Activated CD4-positive, alpha-beta memory T cell treated with anti-CD3 and anti-CD28 coated beads, Interleukin-2, amount 10 ng/mL, durations not matched to agents 7 days and 5 days (primary cell): ENCODE data around the gene MAPT. TPM values are rescaled to one million over a fixed set of nuclear protein-coding genes. Genes with fewer than 3 reads are reported as not detected.

Experiments
- CTCF ChIA-PET: fragments of 350-600 bp; sonication (Branson Sonifier 250); formaldehyde crosslinking; loops from one replicate; lab custom pipeline; 2021; ENCODE audit warnings: antibody characterized with exemption, inconsistent platforms; lab: Charles Lee
- POLR2A ChIA-PET: fragments of 350-600 bp; sonication (Branson Sonifier 250); formaldehyde crosslinking; loops from one replicate; lab custom pipeline; 2021; ENCODE audit warnings: antibody characterized with exemption; lab: Charles Lee
- DNase-seq: peaks from one replicate; pipeline ENCODE4 v3.0.0-alpha.2; 2020
- H3K27ac Mint-ChIP-seq: one replicate; pipeline ENCODE4 v1.8.0; 2021; ENCODE audit warnings: mild to moderate bottlenecking, mixed read lengths
- H3K27me3 Mint-ChIP-seq: one replicate; pipeline ENCODE4 v1.8.0; 2021; ENCODE audit warnings: mixed read lengths
- H3K36me3 Mint-ChIP-seq: one replicate; pipeline ENCODE4 v1.8.0; 2021; ENCODE audit warnings: low read depth, mixed read lengths
- H3K4me1 Mint-ChIP-seq: one replicate; pipeline ENCODE4 v1.8.0; 2021; ENCODE audit warnings: mixed read lengths
- H3K4me3 Mint-ChIP-seq: one replicate; pipeline ENCODE4 v1.8.0; 2021; ENCODE audit warnings: mild to moderate bottlenecking, mixed read lengths
- H3K9me3 Mint-ChIP-seq: one replicate; pipeline ENCODE4 v1.8.0; 2021; ENCODE audit warnings: mixed read lengths
- total RNA-seq, 2 experiments: library from RNA; stranded (reverse); gene quantifications; one replicate each; pipeline ENCODE4 v1.2.3, GENCODE V29; 2021

MAPT gene
- total RNA-seq, 2 experiments from 2014 or later, result 0.15 to 0.70 TPM

- Mint-ChIP-seq H3K36me3 (no peaks in the 10 kb centered on the region), H3K9me3 (no peaks in the 10 kb centered on the region), H3K27ac (no peak overlapping the region), H3K4me1 (no peaks in the 10 kb centered on the region), H3K27me3 (peaks cover 34% of the 10 kb centered on the region), H3K4me3 (no peak overlapping the region)
- POLR2A ChIA-PET, result no interaction called here
- CTCF ChIA-PET, result no interaction called here
- no peak for DNase-seq
Measured at GRCh38 chr17:45941395-45941794, 47.0 kb downstream of the MAPT start.

GRCh38 chr17:45942284-45942683 is 47.9 kb downstream of the MAPT start:
- Mint-ChIP-seq H3K4me3 (no peak overlapping the region), H3K27ac (no peak overlapping the region), H3K36me3 (no peaks in the 10 kb centered on the region), H3K27me3 (peaks cover 32% of the 10 kb centered on the region), H3K9me3 (no peaks in the 10 kb centered on the region), H3K4me1 (no peaks in the 10 kb centered on the region)
- ChIA-PET POLR2A (no interaction called here), CTCF (no interaction called here)
- no peak for DNase-seq

GRCh38 chr17:45946841-45947256 is 52.5 kb downstream of the MAPT start:
- Mint-ChIP-seq H3K27ac (no peak overlapping the region), H3K27me3 (peaks cover 32% of the 10 kb centered on the region), H3K4me3 (no peak overlapping the region), H3K9me3 (no peaks in the 10 kb centered on the region), H3K36me3 (no peaks in the 10 kb centered on the region), H3K4me1 (peaks cover 12% of the 10 kb centered on the region)
- ChIA-PET POLR2A (no interaction called here), CTCF (interaction anchor here (1.4 kb wide), 1 partner anchor 34 kb away, joined by 4 read pairs; no protein-coding TSS in a partner anchor)
- no peak for DNase-seq

- POLR2A ChIA-PET, result no interaction called here
- H3K9me3 Mint-ChIP-seq, result no peaks in the 10 kb centered on the region
Measured at GRCh38 chr17:45948498-45948880, 54.1 kb downstream of the MAPT start.

GRCh38 chr17:45948881-45949624 is 54.7 kb downstream of the MAPT start:
- Mint-ChIP-seq H3K9me3 (no peaks in the 10 kb centered on the region), H3K36me3 (no peaks in the 10 kb centered on the region), H3K4me1 (peaks cover 12% of the 10 kb centered on the region), H3K27ac (no peak overlapping the region), H3K4me3 (peak overlapping the region; percentile 24), H3K27me3 (peaks cover 24% of the 10 kb centered on the region)
- POLR2A ChIA-PET, result no interaction called here
- peak; percentile 69 for DNase-seq
- CTCF ChIA-PET, result interaction anchor here (0.9 to 1.9 kb wide), 8 partner anchors 9 to 309 kb away, joined by 3 to 7 read pairs (median 4); no protein-coding TSS in a partner anchor

More at GRCh38 chr17:45948498-45948880, 54.1 kb downstream of the MAPT start:
- Mint-ChIP-seq H3K27me3 (peaks cover 27% of the 10 kb centered on the region), H3K27ac (no peak overlapping the region), H3K36me3 (no peaks in the 10 kb centered on the region), H3K4me1 (peaks cover 12% of the 10 kb centered on the region), H3K4me3 (no peak overlapping the region)
- CTCF ChIA-PET, result interaction anchor here (1.3 to 1.9 kb wide), 6 partner anchors 12 to 308 kb away, joined by 3 to 7 read pairs (median 4); no protein-coding TSS in a partner anchor
- DNase-seq, result no peak

GRCh38 chr17:45949755-45950320 is 55.5 kb downstream of the MAPT start:
- H3K27ac Mint-ChIP-seq, result no peak overlapping the region
- no peak overlapping the region for H3K4me3 Mint-ChIP-seq
- H3K9me3 Mint-ChIP-seq, result no peaks in the 10 kb centered on the region

GRCh38 chr17:45950888-45951287 is 56.5 kb downstream of the MAPT start:
- H3K4me1 Mint-ChIP-seq, result peaks cover 12% of the 10 kb centered on the region
- DNase-seq, result no peak
- H3K4me3 Mint-ChIP-seq, result no peak overlapping the region
- POLR2A ChIA-PET, result no interaction called here
- no peak overlapping the region for H3K27ac Mint-ChIP-seq
- CTCF ChIA-PET, result interaction anchor here (1.4 kb wide), 1 partner anchor 28 kb away, joined by 3 read pairs; no protein-coding TSS in a partner anchor
- H3K9me3 Mint-ChIP-seq, result no peaks in the 10 kb centered on the region
- H3K27me3 Mint-ChIP-seq, result peaks cover 24% of the 10 kb centered on the region
- H3K36me3 Mint-ChIP-seq, result no peaks in the 10 kb centered on the region

More at GRCh38 chr17:45949755-45950320, 55.5 kb downstream of the MAPT start:
- H3K27me3 Mint-ChIP-seq, result peaks cover 24% of the 10 kb centered on the region
- peaks cover 12% of the 10 kb centered on the region for H3K4me1 Mint-ChIP-seq
- ChIA-PET POLR2A (no interaction called here), CTCF (interaction anchor here (0.9 to 1.9 kb wide), 7 partner anchors 10 to 310 kb away, joined by 4 to 7 read pairs (median 5); no protein-coding TSS in a partner anchor)
- no peaks in the 10 kb centered on the region for H3K36me3 Mint-ChIP-seq
- DNase-seq, result no peak

- Mint-ChIP-seq H3K36me3 (no peaks in the 10 kb centered on the region), H3K27ac (no peak overlapping the region), H3K27me3 (peaks cover 24% of the 10 kb centered on the region), H3K4me3 (no peak overlapping the region), H3K4me1 (peaks cover 12% of the 10 kb centered on the region), H3K9me3 (no peaks in the 10 kb centered on the region)
- POLR2A ChIA-PET, result no interaction called here
- CTCF ChIA-PET, result interaction anchor here (1.4 kb wide), 1 partner anchor 27 kb away, joined by 3 read pairs; no protein-coding TSS in a partner anchor
- DNase-seq, result no peak
Measured at GRCh38 chr17:45951403-45951802, 57.0 kb downstream of the MAPT start.

- H3K36me3 Mint-ChIP-seq, result no peaks in the 10 kb centered on the region
- ChIA-PET CTCF (interaction anchor here (1.4 kb wide), 1 partner anchor 27 kb away, joined by 3 read pairs; no protein-coding TSS in a partner anchor), POLR2A (no interaction called here)
- no peak overlapping the region for H3K27ac Mint-ChIP-seq
- no peaks in the 10 kb centered on the region for H3K9me3 Mint-ChIP-seq
- DNase-seq, result no peak
- no peak overlapping the region for H3K4me3 Mint-ChIP-seq
- H3K27me3 Mint-ChIP-seq, result peaks cover 24% of the 10 kb centered on the region
- peaks cover 12% of the 10 kb centered on the region for H3K4me1 Mint-ChIP-seq
Measured at GRCh38 chr17:45951941-45952340, 57.6 kb downstream of the MAPT start.

GRCh38 chr17:45952814-45953320 is 58.5 kb downstream of the MAPT start:
- Mint-ChIP-seq H3K4me3 (no peak overlapping the region), H3K9me3 (no peaks in the 10 kb centered on the region), H3K36me3 (no peaks in the 10 kb centered on the region), H3K4me1 (peaks cover 12% of the 10 kb centered on the region), H3K27me3 (peaks cover 24% of the 10 kb centered on the region), H3K27ac (no peak overlapping the region)
- POLR2A ChIA-PET, result no interaction called here
- CTCF ChIA-PET, result no interaction called here
- DNase-seq, result no peak

GRCh38 chr17:45953561-45953960 is 59.2 kb downstream of the MAPT start:
- H3K27me3 Mint-ChIP-seq, result peaks cover 24% of the 10 kb centered on the region
- no peak overlapping the region for H3K4me3 Mint-ChIP-seq
- H3K27ac Mint-ChIP-seq, result no peak overlapping the region
- ChIA-PET POLR2A (no interaction called here), CTCF (no interaction called here)
- peaks cover 10% of the 10 kb centered on the region for H3K4me1 Mint-ChIP-seq
- H3K36me3 Mint-ChIP-seq, result no peaks in the 10 kb centered on the region
- DNase-seq, result no peak
- no peaks in the 10 kb centered on the region for H3K9me3 Mint-ChIP-seq

GRCh38 chr17:45954914-45955313 is 60.6 kb downstream of the MAPT start:
- Mint-ChIP-seq H3K9me3 (no peaks in the 10 kb centered on the region), H3K27ac (no peak overlapping the region), H3K4me1 (no peaks in the 10 kb centered on the region), H3K27me3 (peaks cover 16% of the 10 kb centered on the region), H3K36me3 (no peaks in the 10 kb centered on the region), H3K4me3 (no peak overlapping the region)
- ChIA-PET CTCF (interaction anchor here (1.0 kb wide), 1 partner anchor 46 kb away, joined by 3 read pairs; no protein-coding TSS in a partner anchor), POLR2A (no interaction called here)
- no peak for DNase-seq

- CTCF ChIA-PET, result no interaction called here
- POLR2A ChIA-PET, result no interaction called here
- H3K27me3 Mint-ChIP-seq, result peaks cover 15% of the 10 kb centered on the region
Measured at GRCh38 chr17:45955326-45955725, 61.0 kb downstream of the MAPT start.

More at GRCh38 chr17:45955326-45955725, 61.0 kb downstream of the MAPT start:
- DNase-seq, result no peak
- Mint-ChIP-seq H3K4me1 (no peaks in the 10 kb centered on the region), H3K36me3 (no peaks in the 10 kb centered on the region), H3K27ac (no peak overlapping the region), H3K9me3 (no peaks in the 10 kb centered on the region), H3K4me3 (no peak overlapping the region)
